ENCODE results near the gene BSND.

GRCh38 chr1:55056632-55056992, 57.9 kb downstream of the BSND start:
- no peak for TF ChIP-seq CTCF (IDR thresholded peaks at IDR 0.05; ENCODE audit: low read depth, low read length)
- no peak for TF ChIP-seq EZH2phosphoT487 (IDR thresholded peaks at IDR 0.05; ENCODE audit: low read depth)
